RWPE2 (cell line): ENCODE measurements around the gene PCDHGC3.

ENCODE experiments used
- ATAC-seq: fragments of 200-7000 bp; cut with Tn5 transposase; 3 replicates; pipeline ENCODE4 v1.9.1; 2021; ENCODE audit warnings: low read depth
- DNase-seq: peaks from one replicate; pipeline ENCODE4 v3.0.0-alpha.2; 2020; ENCODE audit warnings: low spot score
- H3K27ac ChIP-seq: fragments of 450-650 bp; 2 replicates; pipeline ENCODE4 v1.5.1; 2017; ENCODE audit warnings: mild to moderate bottlenecking; ENCODE audit not compliant: poor library complexity, severe bottlenecking
- H3K27me3 ChIP-seq: fragments of 250-450 bp; sonication (Bioruptor Pico); 2 replicates; pipeline ENCODE4 v1.5.1; 2021; ENCODE audit warnings: mild to moderate bottlenecking, moderate library complexity; ENCODE audit not compliant: insufficient read depth, poor library complexity, severe bottlenecking
- H3K36me3 ChIP-seq: fragments of 250-450 bp; sonication (Bioruptor Pico); 2 replicates; pipeline ENCODE4 v1.5.1; 2020; ENCODE audit warnings: low read depth, mild to moderate bottlenecking, moderate library complexity
- H3K4me1 ChIP-seq: fragments of 250-450 bp; sonication (Bioruptor Pico); 2 replicates; pipeline ENCODE4 v1.5.1; 2021; ENCODE audit warnings: mild to moderate bottlenecking, moderate library complexity; ENCODE audit not compliant: insufficient read depth, poor library complexity, severe bottlenecking
- H3K4me3 ChIP-seq: fragments of 250-450 bp; sonication (Bioruptor Pico); 2 replicates; pipeline ENCODE4 v1.5.1; 2021; ENCODE audit warnings: mild to moderate bottlenecking, moderate library complexity; ENCODE audit not compliant: severe bottlenecking
- H3K9me3 ChIP-seq: fragments of 250-450 bp; sonication (Bioruptor Pico); 2 replicates; pipeline ENCODE4 v1.5.1; 2021; ENCODE audit warnings: mild to moderate bottlenecking, moderate library complexity; ENCODE audit not compliant: severe bottlenecking
- CTCF ChIP-seq: fragments of 450-650 bp; IDR thresholded peaks from one replicate; pipeline ENCODE4 v1.5.1; 2017; ENCODE audit warnings: mild to moderate bottlenecking, moderate library complexity; ENCODE audit not compliant: poor library complexity, severe bottlenecking

PCDHGC3 gene

GRCh38 chr5:141434006-141434405 is 41.8 kb upstream of the PCDHGC3 start:
- peaks cover 8% of the 10 kb centered on the region for H3K27me3 ChIP-seq
- ATAC-seq = no peak
- TF ChIP-seq CTCF = no peak

GRCh38 chr5:141437221-141437620 is 38.5 kb upstream of the PCDHGC3 start:
- Histone ChIP-seq H3K27me3 (no peaks in the 10 kb centered on the region), H3K9me3 (peaks cover under 1% of the 10 kb centered on the region), H3K36me3 (no peaks in the 10 kb centered on the region), H3K4me3 (no peak overlapping the region), H3K4me1 (no peaks in the 10 kb centered on the region), H3K27ac (no peak overlapping the region)
- DNase-seq = no peak
- TF ChIP-seq CTCF = no peak
- no peak for ATAC-seq

More at GRCh38 chr5:141434006-141434405, 41.8 kb upstream of the PCDHGC3 start:
- Histone ChIP-seq H3K36me3 (no peaks in the 10 kb centered on the region), H3K9me3 (peaks cover 29% of the 10 kb centered on the region), H3K4me3 (no peak overlapping the region), H3K27ac (no peak overlapping the region), H3K4me1 (no peaks in the 10 kb centered on the region)
- no peak for DNase-seq

- H3K27me3 ChIP-seq = no peaks in the 10 kb centered on the region
These were observed 36.2 kb upstream of the PCDHGC3 start for GRCh38 chr5:141439411-141440141.

GRCh38 chr5:141440341-141440740 is 35.4 kb upstream of the PCDHGC3 start:
- Histone ChIP-seq H3K4me3 (no peak overlapping the region), H3K4me1 (no peaks in the 10 kb centered on the region), H3K27ac (no peak overlapping the region), H3K9me3 (no peaks in the 10 kb centered on the region), H3K27me3 (no peaks in the 10 kb centered on the region), H3K36me3 (no peaks in the 10 kb centered on the region)
- DNase-seq = no peak
- no peak for ATAC-seq
- no peak for TF ChIP-seq CTCF

More at GRCh38 chr5:141439411-141440141, 36.2 kb upstream of the PCDHGC3 start:
- no peak for DNase-seq
- ATAC-seq = no peak
- TF ChIP-seq CTCF = no peak
- Histone ChIP-seq H3K27ac (no peak overlapping the region), H3K4me1 (no peaks in the 10 kb centered on the region), H3K4me3 (no peak overlapping the region), H3K36me3 (no peaks in the 10 kb centered on the region), H3K9me3 (no peaks in the 10 kb centered on the region)

- no peaks in the 10 kb centered on the region for H3K27me3 ChIP-seq
- no peak overlapping the region for H3K4me3 ChIP-seq
- H3K36me3 ChIP-seq = no peaks in the 10 kb centered on the region
- no peak overlapping the region for H3K27ac ChIP-seq
- TF ChIP-seq CTCF = no peak
- H3K9me3 ChIP-seq = no peaks in the 10 kb centered on the region
- ATAC-seq (no peak), DNase-seq (no peak)
- H3K4me1 ChIP-seq = no peaks in the 10 kb centered on the region
These were observed 34.1 kb upstream of the PCDHGC3 start for GRCh38 chr5:141441571-141442170.
